AG08396 (cell line): ENCODE results near the gene PLEKHN1.

Source experiments
- DNase-seq: peaks from one replicate; pipeline ENCODE4 v3.0.0; 2012; ENCODE audit warnings: low spot score, mixed read lengths

PLEKHN1 gene

DNA sequence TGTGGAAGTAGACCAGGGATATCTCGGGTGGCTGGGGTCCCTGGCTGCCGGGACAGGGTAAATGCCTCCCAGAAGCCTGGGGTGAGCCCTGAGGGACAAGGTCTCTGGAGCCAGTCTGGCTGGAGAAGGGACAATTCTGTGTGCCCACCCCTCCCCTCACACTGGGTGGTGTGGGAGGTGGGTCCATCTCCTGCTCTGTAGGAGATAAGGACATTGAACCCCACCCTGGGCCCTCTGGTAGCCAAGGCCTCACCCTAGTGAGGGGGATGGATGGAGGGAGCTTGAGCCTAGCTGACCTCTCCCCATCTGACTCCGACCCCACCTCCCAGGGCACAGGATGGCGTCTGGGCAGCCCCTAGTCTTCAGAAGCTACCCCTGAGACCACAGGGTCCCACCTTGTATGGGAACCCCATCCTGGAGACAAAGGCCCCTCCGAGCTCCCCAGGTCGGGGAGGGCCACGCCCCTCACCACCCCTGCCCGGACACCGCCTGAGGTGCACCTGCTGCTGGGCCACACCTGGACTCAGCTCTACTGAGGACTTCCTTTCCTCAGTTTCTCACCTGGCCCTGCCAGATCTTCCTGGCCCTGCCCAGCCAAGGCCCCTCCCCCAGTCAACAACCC is 58.0 kb downstream of the PLEKHN1 start:
- DNase-seq, result no peak

DNA sequence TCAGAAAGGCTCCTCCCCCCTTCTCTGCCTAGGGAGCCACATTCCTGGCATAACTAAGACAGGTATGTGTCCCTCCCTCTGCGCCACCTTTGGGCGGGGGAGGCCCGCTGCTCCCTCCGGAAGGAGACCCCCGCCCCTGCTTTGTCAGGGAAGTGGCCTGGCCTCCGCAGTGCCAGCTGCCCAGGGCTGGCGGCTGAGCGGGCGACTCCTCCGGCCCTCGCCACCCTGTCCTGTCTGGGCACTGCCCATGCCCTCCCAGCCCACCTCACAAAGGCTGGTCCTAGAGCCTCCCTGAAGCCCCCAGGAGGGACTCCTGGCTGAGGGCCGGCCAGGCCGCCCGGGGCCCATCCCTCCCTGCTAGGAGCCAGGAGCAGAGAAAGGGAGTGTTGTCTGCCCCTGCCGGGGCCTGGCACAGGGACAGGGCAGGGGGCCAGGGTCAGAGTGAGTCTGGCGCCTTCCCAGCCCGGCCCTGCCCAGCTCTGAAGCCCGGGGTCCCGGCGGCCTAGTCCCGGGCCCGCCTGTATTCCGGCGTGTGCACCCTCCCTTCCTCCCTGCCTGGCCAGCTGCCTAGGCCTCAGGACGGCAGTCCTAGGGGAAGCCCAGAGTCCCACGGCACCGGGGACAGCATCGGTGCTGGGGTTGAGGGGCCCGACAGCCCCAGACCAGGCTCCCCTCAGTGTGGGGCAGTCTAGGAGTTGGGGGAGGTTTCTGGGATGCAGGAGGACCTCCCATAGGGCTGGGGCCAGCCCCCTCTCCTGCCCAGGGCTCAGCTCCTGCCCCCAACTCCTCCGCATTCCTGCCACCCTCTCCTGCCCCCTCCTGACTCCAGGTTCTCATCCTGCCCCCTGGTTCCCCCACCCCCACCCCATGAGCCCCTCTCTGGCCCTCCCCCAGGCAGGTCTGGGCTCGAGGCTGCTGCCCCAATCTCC is 58.8 kb downstream of the PLEKHN1 start:
- DNase-seq, result no peak
